Measurements from ENCODE around the gene ALDH1A1.

The ALDH1A1 gene

GRCh38 chr9:72955126-72955455 lies 2.2 kb upstream of the ALDH1A1 start:
- Histone ChIP-seq H3K4me2 (ENCODE audit: low read depth, low read length) (no peak overlapping the region), H3K36me3 (replicated peaks; ENCODE audit: insufficient read depth, low read length) (no peaks in the 10 kb centered on the region), H3F3A (ENCODE audit: insufficient read depth, low read length) (no peaks in the 10 kb centered on the region), H3K79me2 (ENCODE audit: low read length) (no peaks in the 10 kb centered on the region), H3K27me3 (replicated peaks; ENCODE audit: insufficient read depth, low read length) (no peaks in the 10 kb centered on the region), H3K9ac (ENCODE audit: low read length) (no peak overlapping the region), H3K4me1 (ENCODE audit: low read length) (no peaks in the 10 kb centered on the region), H3K27ac (ENCODE audit: low read length) (no peak overlapping the region), H3K9me2 (replicated peaks; ENCODE audit: insufficient read depth, low read length) (no peaks in the 10 kb centered on the region), H3K9me3 (replicated peaks; ENCODE audit: insufficient read depth, low read length) (no peaks in the 10 kb centered on the region), H2AFZ (ENCODE audit: low read length) (no peak overlapping the region), H4K20me1 (ENCODE audit: insufficient read depth, low read length) (no peaks in the 10 kb centered on the region), H3K4me3 (ENCODE audit: low read length) (no peak overlapping the region)
- DNase-seq, result no peak
- TF ChIP-seq EZH2 (optimal IDR thresholded peaks at IDR 0.05; ENCODE audit: low read depth, low read length), result no peak
- TF ChIP-seq CTCF (IDR thresholded peaks at IDR 0.05; ENCODE audit: low read length), result no peak
- TF ChIP-seq EZH2phosphoT487 (IDR thresholded peaks at IDR 0.05; ENCODE audit: low read length), result no peak

- Histone ChIP-seq H2AFZ (ENCODE audit: low read length) (no peak overlapping the region), H3K4me3 (ENCODE audit: low read length) (no peak overlapping the region), H3K9ac (ENCODE audit: low read length) (no peak overlapping the region), H3K4me1 (ENCODE audit: low read length) (no peaks in the 10 kb centered on the region), H3F3A (ENCODE audit: insufficient read depth, low read length) (no peaks in the 10 kb centered on the region), H3K9me3 (replicated peaks; ENCODE audit: insufficient read depth, low read length) (no peaks in the 10 kb centered on the region), H3K4me2 (ENCODE audit: low read depth, low read length) (no peak overlapping the region), H3K79me2 (ENCODE audit: low read length) (no peaks in the 10 kb centered on the region), H3K36me3 (replicated peaks; ENCODE audit: insufficient read depth, low read length) (no peaks in the 10 kb centered on the region), H4K20me1 (ENCODE audit: insufficient read depth, low read length) (no peaks in the 10 kb centered on the region), H3K27ac (ENCODE audit: low read length) (no peak overlapping the region), H3K27me3 (replicated peaks; ENCODE audit: insufficient read depth, low read length) (no peaks in the 10 kb centered on the region), H3K9me2 (replicated peaks; ENCODE audit: insufficient read depth, low read length) (no peaks in the 10 kb centered on the region)
- no peak for TF ChIP-seq CTCF (IDR thresholded peaks at IDR 0.05; ENCODE audit: low read length)
- TF ChIP-seq EZH2phosphoT487 (IDR thresholded peaks at IDR 0.05; ENCODE audit: low read length), result no peak
- no peak for TF ChIP-seq EZH2 (optimal IDR thresholded peaks at IDR 0.05; ENCODE audit: low read depth, low read length)
- DNase-seq, result no peak
These were observed 1.7 kb upstream of the ALDH1A1 start for GRCh38 chr9:72954431-72955125.

- Histone ChIP-seq H4K20me1 (ENCODE audit: insufficient read depth, low read length) (no peaks in the 10 kb centered on the region), H3K27ac (ENCODE audit: low read length) (no peak overlapping the region), H3K9me3 (replicated peaks; ENCODE audit: insufficient read depth, low read length) (no peaks in the 10 kb centered on the region), H3K4me3 (ENCODE audit: low read length) (no peak overlapping the region), H3K79me2 (ENCODE audit: low read length) (no peaks in the 10 kb centered on the region), H3F3A (ENCODE audit: insufficient read depth, low read length) (no peaks in the 10 kb centered on the region), H2AFZ (ENCODE audit: low read length) (no peak overlapping the region), H3K4me1 (ENCODE audit: low read length) (no peaks in the 10 kb centered on the region), H3K27me3 (replicated peaks; ENCODE audit: insufficient read depth, low read length) (no peaks in the 10 kb centered on the region), H3K36me3 (replicated peaks; ENCODE audit: insufficient read depth, low read length) (no peaks in the 10 kb centered on the region), H3K9ac (ENCODE audit: low read length) (no peak overlapping the region), H3K9me2 (replicated peaks; ENCODE audit: insufficient read depth, low read length) (no peaks in the 10 kb centered on the region), H3K4me2 (ENCODE audit: low read depth, low read length) (no peak overlapping the region)
- DNase-seq, result no peak
- TF ChIP-seq CTCF (IDR thresholded peaks at IDR 0.05; ENCODE audit: low read length), result no peak
- TF ChIP-seq EZH2 (optimal IDR thresholded peaks at IDR 0.05; ENCODE audit: low read depth, low read length), result no peak
These were observed 517 bp downstream of the ALDH1A1 start for GRCh38 chr9:72952381-72952690.
